Stimulated activated CD8-positive, alpha-beta memory T cell treated with anti-CD3 and anti-CD28 coated beads, Interleukin-2, amount 100 ng/mL, for 48 hours (primary cell): ENCODE results near the gene CD302.
"Not testable (repeated sequence)": the region's sequence is repeated elsewhere in the genome, so short reads cannot be mapped to it uniquely, and the experiment has no call there.

ENCODE experiments used
- DNase-seq, 2 donors: peaks; one replicate each; pipeline ENCODE4 v3.0.0-alpha.2; 2020; ENCODE audit warnings: low read depth in 2 of 2

Gene CD302, protein sequence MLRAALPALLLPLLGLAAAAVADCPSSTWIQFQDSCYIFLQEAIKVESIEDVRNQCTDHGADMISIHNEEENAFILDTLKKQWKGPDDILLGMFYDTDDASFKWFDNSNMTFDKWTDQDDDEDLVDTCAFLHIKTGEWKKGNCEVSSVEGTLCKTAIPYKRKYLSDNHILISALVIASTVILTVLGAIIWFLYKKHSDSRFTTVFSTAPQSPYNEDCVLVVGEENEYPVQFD

DNA sequence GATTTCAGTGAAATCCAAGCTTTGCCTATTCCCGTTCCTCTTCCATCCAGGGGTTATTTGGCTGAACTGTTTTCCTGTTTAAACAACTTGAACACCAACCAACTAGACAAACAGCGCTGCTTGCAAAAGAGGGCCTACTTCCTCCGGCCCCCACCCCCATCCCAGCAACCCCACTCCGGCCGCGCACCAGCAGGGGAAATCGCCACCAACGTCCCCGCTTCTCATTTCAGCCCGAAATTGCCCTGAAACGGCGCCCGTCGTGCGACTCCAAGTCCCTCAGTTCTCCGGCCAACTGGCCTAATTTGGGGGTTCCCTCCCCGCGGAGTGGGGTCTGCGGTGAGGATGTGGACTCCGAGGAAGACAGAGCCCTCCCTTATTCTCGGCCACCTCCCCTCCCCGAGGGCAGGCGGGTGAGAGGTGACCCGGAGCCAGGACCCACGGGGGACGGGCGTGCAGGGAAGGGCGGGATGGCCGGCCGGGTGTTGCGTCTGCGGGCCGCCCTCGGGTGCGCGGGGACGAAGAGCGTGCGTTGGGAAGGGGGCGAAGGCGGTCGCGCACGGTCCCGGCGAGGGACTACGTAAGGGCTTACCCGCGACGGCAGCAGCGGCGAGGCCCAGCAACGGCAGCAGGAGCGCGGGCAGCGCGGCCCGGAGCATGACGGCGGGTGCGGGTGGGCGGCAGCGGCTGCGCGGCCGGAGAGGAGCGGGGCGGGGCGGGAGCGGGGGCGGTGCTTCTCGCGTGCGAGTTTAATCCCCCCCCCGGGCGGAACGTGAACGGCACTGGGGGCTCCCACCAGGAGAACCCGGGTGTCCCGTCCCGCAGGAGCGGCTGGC is at the start of gene CD302:
Gene CD302, minus strand, starts transcription at position 666 of the 833 bp plus-strand sequence. Its CDS starts 10 bp downstream, at position 656.
- DNase-seq: peak; percentile 14 to 28

DNA sequence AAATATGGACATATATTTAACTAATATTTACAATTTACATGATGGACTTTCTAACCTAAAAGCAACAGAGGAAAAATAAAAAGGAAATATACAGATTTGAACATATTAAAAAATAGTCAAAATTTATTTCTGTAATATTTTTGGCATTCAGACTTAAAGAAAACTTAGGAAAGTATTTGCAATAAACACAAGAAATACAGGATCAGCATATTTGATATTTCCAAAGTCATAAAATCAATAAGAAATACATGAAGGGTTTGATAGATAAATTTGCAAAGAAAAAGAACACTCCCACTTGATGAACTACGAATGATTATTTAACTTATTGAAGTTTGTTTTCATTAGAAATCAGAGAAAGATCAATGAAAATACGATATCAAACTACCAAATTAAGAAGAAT is 48.6 kb upstream of the CD302 start:
- no peak for DNase-seq

DNA sequence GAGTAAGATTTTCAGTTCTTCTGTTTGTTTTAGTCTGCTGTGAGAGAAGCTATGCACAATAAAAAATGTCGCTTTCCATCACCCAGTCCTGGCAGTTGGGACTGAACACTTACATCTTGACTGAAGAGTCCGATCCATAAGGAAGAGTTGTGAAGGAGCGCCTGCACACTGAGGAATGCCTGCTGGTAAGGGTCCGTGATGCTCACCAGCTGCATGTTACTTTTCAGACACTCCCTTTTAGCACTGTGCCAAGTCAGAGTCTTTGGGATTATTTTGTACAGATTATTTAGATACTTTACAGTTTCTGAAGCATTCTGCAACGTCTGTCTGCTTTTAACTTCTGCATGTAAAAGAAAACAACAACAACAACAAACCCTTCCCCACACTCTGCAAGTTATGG is 42.6 kb upstream of the CD302 start:
- no peak for DNase-seq

DNA sequence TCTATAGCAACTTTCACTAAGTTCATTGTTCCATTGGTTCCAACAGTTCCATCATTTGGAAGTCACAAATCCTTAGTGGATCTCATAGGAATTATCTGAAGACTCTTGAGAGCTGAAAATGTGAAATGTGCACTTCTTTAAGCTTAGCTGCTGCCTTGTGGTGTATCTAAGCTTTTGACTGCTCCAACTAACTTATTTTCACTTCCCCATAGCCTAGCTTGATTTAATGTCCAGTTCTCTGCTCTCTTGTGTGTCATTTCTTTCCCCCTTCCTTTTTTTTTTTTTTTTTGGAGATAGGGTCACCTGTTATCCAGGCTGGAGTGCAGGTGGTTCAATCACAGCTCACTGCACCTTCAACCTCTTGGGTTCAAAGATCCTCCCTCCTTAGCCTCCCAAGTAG is 34.9 kb upstream of the CD302 start:
- no peak for DNase-seq

DNA sequence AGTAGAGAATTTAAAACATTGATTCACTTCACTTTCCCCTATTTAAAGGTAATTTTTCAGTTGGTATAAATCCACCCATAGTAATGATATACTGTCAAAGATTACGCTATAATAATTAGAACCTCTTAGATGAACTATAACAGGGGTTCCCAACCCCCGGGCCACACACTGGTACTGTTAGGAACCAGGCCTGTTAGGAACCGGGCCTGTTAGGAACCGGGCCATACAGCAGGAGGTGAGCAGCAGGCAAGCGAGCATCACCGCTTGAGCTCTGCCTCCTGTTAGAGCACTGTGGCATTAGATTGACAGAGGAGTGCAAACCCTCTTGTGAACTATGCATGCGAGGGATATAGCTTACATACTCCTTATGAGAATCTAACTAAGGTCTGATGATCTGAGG is 34.0 kb upstream of the CD302 start:
- DNase-seq: no peak

DNA sequence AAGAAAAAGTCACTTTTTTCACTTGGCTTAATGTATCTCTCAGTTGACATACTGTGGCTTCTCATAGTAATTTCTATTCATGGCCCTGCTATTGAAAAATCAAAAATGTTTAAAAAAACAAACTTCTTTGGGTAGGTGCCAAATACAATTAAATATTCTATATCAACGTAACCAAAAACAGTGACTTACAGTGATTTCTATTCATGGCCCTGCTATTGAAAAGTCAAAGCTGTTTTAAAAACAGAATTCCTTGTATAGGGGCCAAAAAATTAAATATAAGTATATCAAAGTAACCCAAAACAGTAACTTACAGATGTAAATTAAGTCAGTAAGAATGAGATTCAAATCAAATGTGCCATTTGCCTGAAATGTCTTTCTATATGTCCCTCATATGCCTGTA is 31.4 kb upstream of the CD302 start:
- no peak for DNase-seq

DNA sequence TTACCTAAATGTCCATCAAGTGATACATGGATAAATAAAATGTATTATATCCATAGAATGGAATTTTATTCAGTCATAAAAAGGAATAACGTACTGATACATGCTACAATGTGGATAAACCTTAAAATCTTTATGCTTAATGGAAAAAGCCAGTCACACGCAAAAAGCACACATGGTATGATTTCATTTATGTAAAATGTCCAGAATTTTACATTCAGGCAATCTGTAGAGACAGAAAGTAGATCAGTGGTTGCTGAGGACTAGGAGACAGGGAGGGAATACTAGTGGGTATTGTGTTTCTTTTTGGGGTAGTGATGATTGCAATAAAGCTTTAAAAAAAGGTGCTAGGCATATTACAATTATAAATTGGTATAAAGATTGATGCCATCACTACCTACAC is 30.7 kb upstream of the CD302 start:
- DNase-seq: no peak

DNA sequence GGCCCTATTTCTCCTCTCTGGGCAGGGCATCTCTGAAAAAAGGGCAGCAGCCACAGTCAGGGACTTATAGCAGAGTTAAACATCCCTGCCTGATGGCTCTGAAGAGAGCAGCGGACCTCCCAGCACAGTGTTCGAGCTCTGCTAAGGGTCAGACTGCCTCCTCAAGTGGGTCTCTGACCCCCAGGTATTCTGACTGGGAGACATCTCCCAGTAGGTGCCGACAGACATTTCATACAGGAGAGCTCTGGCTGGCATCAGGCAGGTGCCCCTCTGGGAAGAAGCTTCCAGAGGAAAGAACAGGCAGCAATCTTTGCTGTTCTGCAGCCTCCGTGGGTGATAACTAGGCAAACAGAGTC is 24.4 kb upstream of the CD302 start:
- not testable (repeated sequence) for DNase-seq

DNA sequence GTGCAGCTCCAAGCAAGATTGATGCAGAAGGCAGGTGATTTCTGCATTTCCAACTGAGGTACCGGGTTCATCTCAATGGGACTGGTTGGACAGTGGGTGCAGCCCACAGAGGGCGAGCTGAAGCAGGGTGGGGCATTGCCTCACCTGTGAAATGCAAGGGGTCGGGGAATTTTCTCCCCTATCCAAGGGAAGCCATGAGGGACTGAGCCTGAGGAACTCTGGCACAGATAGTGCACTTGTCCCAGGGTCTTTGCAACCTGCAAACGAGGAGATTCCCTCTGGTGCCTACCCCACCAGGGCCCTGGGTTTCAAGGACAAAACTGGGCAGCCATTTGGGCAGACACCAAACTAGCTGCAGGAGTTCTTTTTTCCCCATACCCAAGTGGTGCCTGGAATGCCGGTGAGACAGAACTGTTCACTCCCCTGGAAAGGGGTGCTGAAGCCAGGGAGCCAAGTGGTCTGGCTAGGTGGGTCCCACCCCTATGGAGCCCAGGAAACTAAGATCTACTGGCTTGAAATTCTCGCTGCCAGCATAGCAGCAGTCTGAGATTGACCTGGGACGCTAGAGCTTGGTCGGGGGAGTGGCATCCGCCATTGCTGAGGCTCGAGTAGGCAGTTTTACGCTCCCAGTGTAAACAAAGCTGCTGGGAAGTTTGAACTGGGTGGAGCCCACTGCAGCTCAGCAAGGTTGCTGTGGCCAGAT is 23.9 kb upstream of the CD302 start:
- not testable (repeated sequence) for DNase-seq

DNA sequence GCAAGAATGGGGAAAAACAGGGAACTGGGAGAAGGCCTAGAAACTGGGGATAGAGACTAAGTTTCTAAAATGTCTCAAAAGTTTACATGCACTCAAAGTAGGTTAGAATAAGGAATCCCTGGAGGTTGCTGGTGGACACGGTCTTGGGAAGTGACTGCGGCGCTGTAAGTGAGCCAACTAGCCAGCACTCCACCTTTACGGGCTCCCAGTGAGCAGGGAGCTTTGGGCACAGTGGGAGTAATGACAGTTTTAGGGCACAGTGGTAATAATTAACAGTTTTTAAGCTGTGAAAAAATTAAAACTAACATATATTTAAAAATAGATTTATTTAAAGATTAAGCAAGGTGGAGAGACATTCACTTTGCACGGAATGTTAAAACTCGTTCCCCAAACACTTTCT is 20.9 kb upstream of the CD302 start:
- DNase-seq: no peak

DNA sequence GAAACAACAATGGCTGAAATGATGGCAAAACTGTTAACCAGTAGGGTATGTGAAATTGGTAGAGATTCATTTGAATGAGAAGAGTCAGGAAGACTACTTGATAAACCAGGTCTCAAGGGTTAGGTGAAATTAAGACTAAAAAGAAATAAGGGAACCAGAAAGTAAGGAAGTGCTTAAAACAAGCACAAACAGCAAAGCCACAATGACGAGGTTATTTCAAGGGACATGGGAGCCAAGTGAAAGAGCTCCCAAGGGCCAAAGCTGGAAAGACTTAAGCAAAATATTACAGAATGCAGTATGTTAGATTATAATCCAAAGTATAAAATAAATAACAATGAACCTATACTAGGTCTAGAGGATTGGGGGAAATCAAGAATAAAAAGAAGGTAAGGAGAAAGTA is 19.3 kb upstream of the CD302 start:
- DNase-seq: no peak

DNA sequence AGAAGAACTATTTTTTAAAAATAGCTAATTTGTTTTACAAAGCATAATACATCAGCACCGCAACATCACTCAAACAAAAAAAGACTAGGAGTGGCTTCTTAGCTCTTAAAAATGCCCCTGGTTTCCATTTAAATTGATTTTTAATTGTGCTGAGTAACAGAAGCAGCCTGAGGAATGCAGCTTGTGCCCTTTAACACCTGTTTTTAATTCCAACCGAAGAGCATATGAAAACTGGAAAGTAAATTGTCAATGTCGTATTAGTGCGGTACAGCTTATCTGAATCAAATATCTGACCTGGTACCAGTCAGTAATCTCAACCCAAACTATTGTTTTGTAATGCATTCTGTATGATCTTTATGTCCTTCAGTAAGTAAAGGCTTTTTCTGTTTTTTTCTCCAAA is 13.2 kb upstream of the CD302 start:
- no peak for DNase-seq

DNA sequence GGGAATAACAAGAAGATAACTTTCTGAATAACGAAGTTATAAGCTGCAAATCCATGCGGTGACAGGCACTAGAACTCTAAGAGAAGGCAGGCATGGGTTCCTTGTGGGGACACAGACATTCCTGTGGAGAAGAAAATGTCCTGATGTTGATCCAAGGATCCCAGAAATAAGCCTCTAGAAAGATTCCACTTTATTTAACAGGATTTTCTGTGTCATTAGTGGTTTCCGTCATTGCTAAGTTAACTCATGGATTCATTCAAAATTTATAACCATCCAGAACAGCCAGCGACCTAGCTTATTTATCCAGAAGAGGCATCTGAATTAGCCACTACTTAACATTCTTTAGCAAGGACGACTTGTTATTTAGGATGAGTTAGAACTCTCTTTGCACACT is 10.0 kb upstream of the CD302 start:
- DNase-seq: no peak

DNA sequence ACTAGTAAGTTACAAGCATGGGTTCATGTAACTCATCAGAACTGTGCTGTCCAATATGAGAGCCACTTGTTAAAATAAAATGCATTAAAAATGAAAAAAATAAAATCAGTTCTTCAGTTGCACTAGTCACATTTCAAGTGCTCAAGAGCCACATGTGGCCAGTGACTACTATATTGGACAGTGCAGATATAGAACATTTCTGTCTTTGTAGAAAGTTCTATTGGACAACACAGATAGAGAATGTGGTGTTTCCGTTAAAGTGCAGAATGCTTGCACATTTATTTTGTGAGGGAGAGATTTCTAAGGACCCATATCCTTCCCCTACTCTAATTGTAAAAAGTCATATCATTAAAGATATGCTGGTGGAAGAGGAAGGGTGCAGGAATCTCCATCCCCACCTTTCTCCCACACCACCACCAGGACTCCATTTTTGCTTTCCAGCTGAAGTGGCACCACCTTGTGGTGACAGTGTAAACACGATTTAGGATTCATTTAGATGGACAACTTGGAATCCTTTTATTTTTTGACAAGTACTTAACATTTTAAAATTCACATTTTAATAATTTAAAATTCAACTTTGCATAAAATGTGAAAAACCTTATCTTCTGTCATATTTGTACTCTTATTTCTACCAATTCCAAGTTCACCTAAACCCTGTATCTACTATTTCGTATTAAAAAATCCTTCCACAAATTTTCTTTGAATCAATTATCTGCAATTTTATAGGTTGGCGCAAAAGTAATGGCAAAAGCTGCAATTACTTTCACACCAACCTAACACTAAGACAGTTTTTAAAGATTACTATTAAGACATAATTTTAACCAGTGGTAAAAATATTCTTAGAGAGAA is 9.4 kb upstream of the CD302 start:
- DNase-seq: no peak

DNA sequence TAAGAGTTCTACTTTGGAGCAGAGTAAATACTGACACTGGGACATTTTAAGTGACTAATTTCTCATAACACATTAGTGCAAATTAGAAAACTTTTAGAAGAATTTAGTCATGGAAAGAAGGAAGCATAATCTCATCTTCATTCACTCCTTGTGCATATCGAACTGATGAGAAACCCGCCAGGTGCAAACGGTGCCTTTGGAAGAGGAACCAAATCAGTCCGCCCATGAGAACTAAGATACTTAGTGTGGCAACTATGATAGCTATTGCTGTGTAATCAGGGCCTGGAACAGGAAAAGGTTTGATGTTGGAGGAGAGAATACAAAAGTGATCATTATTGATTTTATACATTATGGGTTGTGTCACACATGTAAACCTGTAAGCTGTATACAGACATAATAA is 6.9 kb upstream of the CD302 start:
- no peak for DNase-seq

DNA sequence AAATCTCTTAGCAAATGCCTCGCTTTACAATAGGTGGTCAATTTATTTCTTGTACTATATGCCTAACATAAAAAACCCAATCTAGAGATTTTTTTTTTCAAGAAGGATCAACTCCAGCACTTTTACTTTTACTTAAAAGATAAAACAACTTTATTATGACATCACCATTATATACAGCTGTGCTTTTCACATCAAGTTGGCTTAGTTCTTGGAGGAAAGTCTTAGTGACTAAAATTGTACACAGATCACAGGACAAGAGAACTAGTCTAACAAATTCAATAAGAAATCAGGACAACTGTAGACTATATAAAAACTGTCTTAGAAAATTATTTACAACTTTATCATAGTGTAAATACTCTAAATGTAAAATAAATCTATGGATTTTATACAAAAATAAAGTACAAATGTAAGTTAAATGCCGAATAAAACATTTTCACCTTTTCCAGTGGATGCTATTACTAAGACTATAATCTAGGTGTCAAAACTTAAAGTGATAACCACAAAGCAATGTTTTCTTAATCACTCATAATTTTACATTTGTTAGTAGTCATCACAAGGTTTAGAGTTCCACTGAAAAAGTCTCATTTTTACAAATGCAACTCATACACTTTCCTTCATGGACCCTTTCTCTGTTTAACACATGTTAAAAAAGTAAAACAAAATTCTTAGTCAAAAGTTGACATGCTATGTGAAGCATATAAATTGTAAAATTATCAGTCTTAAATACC is 5.4 kb upstream of the CD302 start:
- DNase-seq: no peak

DNA sequence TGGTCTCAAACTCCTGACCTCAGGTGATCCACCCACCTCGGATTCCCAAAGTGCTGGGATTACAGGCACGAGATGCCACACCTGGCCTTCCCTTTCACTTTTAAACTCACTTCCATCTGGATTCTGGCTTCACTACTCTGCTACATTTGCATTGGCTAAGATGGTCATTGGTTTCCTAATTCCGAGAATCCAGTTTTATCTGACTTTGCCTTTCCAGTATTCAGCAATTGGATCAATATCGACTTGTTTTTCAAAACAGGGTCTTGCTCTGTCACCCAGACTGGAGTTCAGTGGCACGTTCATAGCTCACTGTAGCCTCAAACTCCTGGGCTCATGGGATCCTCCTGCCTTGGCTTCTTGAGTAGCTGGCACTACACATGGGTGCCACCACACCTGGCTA is 4.7 kb upstream of the CD302 start:
- DNase-seq: no peak

DNA sequence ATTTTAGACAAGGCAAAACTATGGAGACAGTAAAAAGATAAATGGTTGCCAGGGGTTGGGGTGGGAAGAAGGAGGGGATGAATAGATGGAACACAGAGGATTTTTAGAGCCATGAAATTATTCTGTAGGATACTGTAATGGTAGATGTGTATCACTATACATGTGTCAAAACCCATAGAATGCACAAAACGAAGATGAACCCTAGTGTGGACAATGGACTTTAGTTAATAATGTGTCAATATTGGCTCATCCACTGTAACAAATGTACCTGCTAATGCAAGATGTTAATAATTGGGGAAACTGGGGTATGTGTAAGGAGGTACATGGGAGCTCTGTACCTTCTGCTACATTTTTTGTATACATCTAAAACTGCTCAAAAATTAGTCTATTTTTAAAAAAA is 1.8 kb upstream of the CD302 start:
- DNase-seq: no peak

DNA sequence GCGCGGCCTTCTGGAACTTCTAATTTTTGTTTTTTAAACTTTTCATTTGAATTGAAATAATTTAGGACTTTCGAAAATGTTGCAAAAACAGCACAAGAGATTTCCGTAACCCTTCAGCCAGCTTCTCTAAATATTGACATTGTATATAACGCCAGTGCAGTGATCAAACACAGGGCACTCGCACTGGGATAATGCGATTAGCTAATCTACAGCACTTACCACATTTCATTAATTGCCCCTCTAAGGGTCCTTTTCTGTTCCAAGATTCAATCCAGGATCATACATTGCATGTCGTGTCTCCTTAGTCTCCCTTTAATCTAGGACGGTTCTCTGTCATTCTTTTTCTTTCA is 343 bp upstream of the CD302 start:
- no peak for DNase-seq

DNA sequence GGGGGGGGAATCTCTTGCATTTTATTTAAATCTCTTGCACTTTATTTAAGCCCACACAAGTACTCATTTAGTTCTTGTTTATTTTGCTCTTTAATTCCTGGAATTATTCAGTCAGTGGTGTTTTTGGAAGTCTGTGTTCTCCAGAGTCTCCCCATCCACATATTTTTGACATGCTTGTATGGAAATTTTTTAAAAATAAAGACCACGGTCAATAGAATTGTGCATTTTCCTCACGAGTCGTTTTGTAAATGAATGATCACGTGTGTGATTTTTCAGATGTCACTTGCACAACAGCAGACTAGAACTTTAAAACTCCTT is 824 bp downstream of the CD302 start:
- no peak for DNase-seq

DNA sequence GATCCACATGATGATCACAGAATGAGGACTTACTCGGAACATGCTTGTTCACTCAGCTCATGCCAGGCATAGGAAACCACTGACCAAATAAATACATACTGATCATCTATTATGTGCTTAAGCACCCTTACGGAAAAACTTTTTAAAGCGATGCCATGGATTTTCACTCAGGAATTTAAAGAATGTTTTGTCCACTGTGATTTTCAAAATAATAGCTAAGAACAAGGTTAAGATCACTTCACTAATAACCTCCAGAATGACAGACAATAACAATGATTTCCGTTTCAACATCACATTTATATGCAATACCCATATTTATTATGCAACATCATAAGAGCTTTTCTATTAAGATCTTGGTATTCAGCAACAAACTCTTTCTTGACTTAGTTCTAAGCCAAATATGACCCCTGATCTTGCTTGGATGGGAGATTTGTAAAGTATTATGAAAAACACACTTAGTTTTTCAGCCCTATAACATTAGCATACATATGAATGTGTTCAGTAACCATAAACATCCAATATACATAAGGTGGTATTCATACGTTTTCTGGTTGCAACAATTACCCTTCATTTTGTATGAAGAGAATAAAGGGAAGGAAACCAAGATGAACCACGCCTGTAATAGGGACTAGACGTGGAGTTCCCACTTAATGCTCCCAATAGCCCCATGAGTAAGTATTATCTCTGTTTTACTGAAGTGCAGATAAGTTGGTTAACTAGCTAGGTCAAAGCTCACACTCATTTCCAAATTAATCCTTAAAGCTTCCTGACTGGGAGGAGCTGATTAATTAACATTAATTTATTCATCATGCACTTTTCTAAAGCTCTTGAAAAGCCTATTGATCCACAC is 1.9 kb downstream of the CD302 start:
- no peak for DNase-seq
